Parathyroid adenoma (tissue), 2 donors: Measurements from ENCODE around the gene MGMT.

Experiments used
- H2AFZ ChIP-seq: fragments of 300-600 bp; sonication (generic); one replicate; pipeline ENCODE4 v1.7.0; 2017; ENCODE audit warnings: antibody characterized with exemption, mild to moderate bottlenecking
- H3K27ac ChIP-seq: fragments of 300-600 bp; sonication (generic); one replicate; pipeline ENCODE4 v1.7.0; 2017
- H3K27me3 ChIP-seq: fragments of 300-600 bp; sonication (generic); one replicate; pipeline ENCODE4 v1.7.0; 2017; ENCODE audit warnings: low read length; ENCODE audit not compliant: control insufficient read depth, insufficient read depth
- H3K36me3 ChIP-seq: fragments of 300-600 bp; sonication (generic); one replicate; pipeline ENCODE4 v1.7.0; 2017; ENCODE audit warnings: low read length; ENCODE audit not compliant: control insufficient read depth, insufficient read depth
- H3K4me1 ChIP-seq: fragments of 300-600 bp; sonication (generic); one replicate; pipeline ENCODE4 v1.7.0; 2017; ENCODE audit warnings: control low read depth
- H3K4me2 ChIP-seq: fragments of 300-600 bp; sonication (generic); one replicate; pipeline ENCODE4 v1.7.0; 2017; ENCODE audit warnings: low read length
- H3K4me3 ChIP-seq: fragments of 300-600 bp; sonication (generic); one replicate; pipeline ENCODE4 v1.7.0; 2017; ENCODE audit warnings: low read depth, low read length
- H3K79me2 ChIP-seq: fragments of 300-600 bp; sonication (generic); one replicate; pipeline ENCODE4 v1.7.0; 2017; ENCODE audit warnings: control low read depth
- H3K9ac ChIP-seq: fragments of 300-600 bp; sonication (generic); one replicate; pipeline ENCODE4 v1.7.0; 2017; ENCODE audit warnings: mild to moderate bottlenecking
- H3K9me3 ChIP-seq: fragments of 300-600 bp; sonication (generic); one replicate; pipeline ENCODE4 v1.7.0; 2017; ENCODE audit warnings: low read length; ENCODE audit not compliant: control insufficient read depth
- TF ChIP-seq, protein P1 (sequence below): fragments of 300-600 bp; sonication (generic); IDR thresholded peaks from one replicate; pipeline ENCODE4 v1.7.0; 2017; ENCODE audit warnings: antibody characterized with exemption, mild to moderate bottlenecking
- donor health status: primary hyperparathyroidism.

MGMT gene

DNA sequence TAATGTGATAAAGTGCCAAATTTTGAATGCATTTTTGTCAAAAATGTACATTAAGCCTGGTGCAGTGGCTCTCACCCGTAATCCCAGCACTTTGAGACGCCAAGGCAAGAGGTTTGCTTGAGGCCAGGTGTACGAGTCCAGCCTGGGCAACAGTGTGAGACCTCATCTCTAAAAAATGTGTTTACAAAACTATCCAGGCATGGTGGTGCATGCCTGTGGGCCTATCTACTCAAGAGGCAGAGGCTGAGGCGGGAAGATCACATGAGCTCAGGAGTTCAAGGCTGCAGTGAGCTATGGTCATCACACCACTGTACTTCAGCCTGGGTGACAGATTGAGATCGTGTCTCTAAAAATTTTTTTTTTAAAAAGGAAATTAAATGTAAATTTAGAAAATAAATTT lies 18.5 kb upstream of the MGMT start:
- Histone ChIP-seq H3K9ac (no peak overlapping the region), H3K4me1 (no peaks in the 10 kb centered on the region), H2AFZ (no peak overlapping the region), H3K9me3 (no peaks in the 10 kb centered on the region), H3K4me3 (no peak overlapping the region), H3K79me2 (no peaks in the 10 kb centered on the region), H3K27me3 (no peaks in the 10 kb centered on the region), H3K4me2 (no peak overlapping the region), H3K27ac (no peak overlapping the region), H3K36me3 (no peaks in the 10 kb centered on the region)
- TF ChIP-seq, protein P1, sequence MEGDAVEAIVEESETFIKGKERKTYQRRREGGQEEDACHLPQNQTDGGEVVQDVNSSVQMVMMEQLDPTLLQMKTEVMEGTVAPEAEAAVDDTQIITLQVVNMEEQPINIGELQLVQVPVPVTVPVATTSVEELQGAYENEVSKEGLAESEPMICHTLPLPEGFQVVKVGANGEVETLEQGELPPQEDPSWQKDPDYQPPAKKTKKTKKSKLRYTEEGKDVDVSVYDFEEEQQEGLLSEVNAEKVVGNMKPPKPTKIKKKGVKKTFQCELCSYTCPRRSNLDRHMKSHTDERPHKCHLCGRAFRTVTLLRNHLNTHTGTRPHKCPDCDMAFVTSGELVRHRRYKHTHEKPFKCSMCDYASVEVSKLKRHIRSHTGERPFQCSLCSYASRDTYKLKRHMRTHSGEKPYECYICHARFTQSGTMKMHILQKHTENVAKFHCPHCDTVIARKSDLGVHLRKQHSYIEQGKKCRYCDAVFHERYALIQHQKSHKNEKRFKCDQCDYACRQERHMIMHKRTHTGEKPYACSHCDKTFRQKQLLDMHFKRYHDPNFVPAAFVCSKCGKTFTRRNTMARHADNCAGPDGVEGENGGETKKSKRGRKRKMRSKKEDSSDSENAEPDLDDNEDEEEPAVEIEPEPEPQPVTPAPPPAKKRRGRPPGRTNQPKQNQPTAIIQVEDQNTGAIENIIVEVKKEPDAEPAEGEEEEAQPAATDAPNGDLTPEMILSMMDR = no peak

DNA sequence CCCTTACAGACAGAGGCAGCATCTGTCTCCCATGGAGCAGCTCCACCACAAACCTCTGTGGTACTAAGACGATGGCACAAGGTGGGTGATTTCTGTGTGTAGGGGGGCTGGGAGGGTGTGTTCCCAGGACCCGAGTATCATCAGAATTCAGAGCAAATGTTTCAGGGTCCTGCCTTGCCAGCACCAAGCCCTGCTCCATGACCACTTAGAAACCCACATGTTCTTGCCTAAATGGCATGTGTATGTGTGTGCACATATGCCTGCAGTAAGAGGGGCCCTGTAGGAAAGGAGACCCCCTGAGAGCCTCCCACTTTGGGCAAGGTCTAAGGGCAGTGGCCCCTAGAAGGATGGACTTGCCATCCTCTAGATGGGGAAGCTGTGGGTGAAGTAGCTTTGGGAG lies 17.1 kb upstream of the MGMT start:
- Histone ChIP-seq H3K79me2 (no peaks in the 10 kb centered on the region), H3K36me3 (no peaks in the 10 kb centered on the region), H3K4me2 (no peak overlapping the region), H3K27me3 (no peaks in the 10 kb centered on the region), H2AFZ (no peak overlapping the region), H3K27ac (no peak overlapping the region), H3K9ac (no peak overlapping the region), H3K4me1 (no peaks in the 10 kb centered on the region), H3K4me3 (no peak overlapping the region), H3K9me3 (no peaks in the 10 kb centered on the region)
- TF ChIP-seq, protein P1 = no peak

DNA sequence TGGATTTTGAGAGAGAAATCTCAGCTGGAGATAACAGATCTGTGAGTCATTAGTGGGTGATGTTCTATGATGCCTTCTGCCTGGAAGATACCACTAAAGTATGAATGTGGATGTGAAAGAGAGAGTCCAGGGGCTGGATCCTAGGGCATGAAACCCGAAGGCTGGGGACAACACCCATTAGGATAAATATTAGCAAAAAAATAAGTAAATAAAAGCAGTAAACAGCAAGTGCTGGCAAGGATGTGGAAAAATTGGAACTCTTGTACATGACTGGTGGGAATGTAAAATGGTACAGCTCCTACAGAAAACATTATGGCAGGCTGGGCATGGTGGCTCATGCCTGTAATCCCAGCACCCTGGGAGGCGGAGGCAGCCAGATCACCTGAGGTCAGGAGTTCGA lies 16.6 kb upstream of the MGMT start:
- no peak overlapping the region for H3K9ac ChIP-seq
- no peak overlapping the region for H3K4me3 ChIP-seq
- no peak overlapping the region for H3K4me2 ChIP-seq
- H2AFZ ChIP-seq = no peak overlapping the region
- no peak overlapping the region for H3K27ac ChIP-seq
- no peaks in the 10 kb centered on the region for H3K9me3 ChIP-seq
- TF ChIP-seq, protein P1 = no peak
- H3K36me3 ChIP-seq = no peaks in the 10 kb centered on the region
- H3K4me1 ChIP-seq = no peaks in the 10 kb centered on the region
- no peaks in the 10 kb centered on the region for H3K79me2 ChIP-seq
- no peaks in the 10 kb centered on the region for H3K27me3 ChIP-seq

DNA sequence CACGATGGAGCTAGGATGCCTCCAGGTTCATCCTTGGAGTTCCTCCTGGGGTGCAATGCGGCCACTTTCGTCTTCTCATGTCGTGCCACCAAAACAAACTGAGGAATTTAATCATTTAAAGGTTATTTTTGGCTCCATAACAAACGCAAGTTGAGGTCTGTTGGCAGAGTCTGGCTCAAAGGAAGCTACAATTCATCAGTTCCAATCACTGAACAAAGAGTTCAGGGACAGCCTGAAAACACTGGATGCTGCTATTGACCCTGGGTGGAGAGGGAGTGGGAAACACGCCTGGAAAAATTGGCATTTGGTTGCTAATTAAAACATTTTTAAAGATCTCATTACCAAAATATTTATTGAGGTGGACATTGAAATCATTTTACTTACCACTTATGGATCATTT lies 11.4 kb upstream of the MGMT start:
- Histone ChIP-seq H3K9me3 (no peaks in the 10 kb centered on the region), H3K27me3 (no peaks in the 10 kb centered on the region), H3K4me3 (no peak overlapping the region), H3K79me2 (no peaks in the 10 kb centered on the region), H2AFZ (no peak overlapping the region), H3K36me3 (no peaks in the 10 kb centered on the region), H3K27ac (no peak overlapping the region), H3K4me2 (no peak overlapping the region), H3K9ac (no peak overlapping the region), H3K4me1 (no peaks in the 10 kb centered on the region)
- TF ChIP-seq, protein P1 = no peak

DNA sequence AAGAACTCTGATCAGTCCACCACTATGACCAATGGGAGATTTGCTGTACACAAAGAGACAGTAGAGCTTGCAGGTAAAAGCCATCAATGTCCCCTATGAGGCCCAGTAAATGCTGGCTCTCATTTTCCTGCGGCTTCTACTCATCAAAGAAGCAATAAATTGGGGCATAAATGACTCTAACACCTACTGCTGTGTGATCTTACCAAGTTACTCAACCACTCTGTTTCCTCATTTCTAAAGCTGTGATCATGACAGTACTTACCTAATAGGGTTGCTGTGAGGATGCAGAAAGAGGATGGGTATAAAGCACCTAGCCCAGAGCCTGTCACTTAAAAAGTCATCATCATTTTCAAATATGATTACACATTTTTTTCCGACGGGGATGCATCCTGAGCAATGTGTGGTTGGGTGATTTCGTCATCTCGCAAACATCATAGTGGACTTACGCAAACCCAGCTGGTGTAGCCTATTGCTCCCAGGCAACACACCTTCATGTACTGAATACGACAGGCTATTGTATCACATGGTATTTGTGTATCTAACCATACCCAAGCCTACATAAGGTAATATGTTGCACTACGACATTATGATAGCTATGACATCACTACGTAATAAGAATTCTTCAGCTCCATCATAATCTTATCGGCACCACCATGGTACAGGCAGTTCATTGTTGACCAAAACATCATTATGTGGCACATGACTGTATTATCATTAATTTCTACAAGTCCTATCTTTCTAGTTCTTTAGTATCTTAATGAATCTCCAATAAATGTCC lies 7.1 kb upstream of the MGMT start:
- no peaks in the 10 kb centered on the region for H3K27me3 ChIP-seq
- TF ChIP-seq, protein P1 = no peak
- no peak overlapping the region for H3K4me2 ChIP-seq
- H3K9me3 ChIP-seq = no peaks in the 10 kb centered on the region
- H2AFZ ChIP-seq = no peak overlapping the region
- no peaks in the 10 kb centered on the region for H3K36me3 ChIP-seq
- H3K27ac ChIP-seq = no peak overlapping the region
- H3K9ac ChIP-seq = no peak overlapping the region
- no peaks in the 10 kb centered on the region for H3K4me1 ChIP-seq
- no peak overlapping the region for H3K4me3 ChIP-seq
- H3K79me2 ChIP-seq = no peaks in the 10 kb centered on the region
